T-helper 2 cell treated with Interferon-gamma antibody and Interleukin-4, amounts not matched to agents 5 μg/mL and 100 μg/mL, for 36 hours (primary cell): Measurements from ENCODE around the gene TLR1.
"Not testable (repeated sequence)": the region's sequence is repeated elsewhere in the genome, so short reads cannot be mapped to it uniquely, and the experiment has no call there.

Source experiments
- DNase-seq: peaks from one replicate; pipeline ENCODE4 v3.0.0; 2021; ENCODE audit warnings: low spot score
- H3K27ac Mint-ChIP-seq: one replicate; pipeline ENCODE4 v1.8.0; 2021; ENCODE audit warnings: mild to moderate bottlenecking, mixed read lengths
- H3K27me3 Mint-ChIP-seq: one replicate; pipeline ENCODE4 v1.8.0; 2021; ENCODE audit warnings: low read depth, mixed read lengths
- H3K36me3 Mint-ChIP-seq: one replicate; pipeline ENCODE4 v1.8.0; 2021; ENCODE audit warnings: low read depth, mixed read lengths
- H3K4me1 Mint-ChIP-seq: one replicate; pipeline ENCODE4 v1.8.0; 2021; ENCODE audit warnings: low read depth, mixed read lengths
- H3K4me3 Mint-ChIP-seq: one replicate; pipeline ENCODE4 v1.8.0; 2022; ENCODE audit warnings: mild to moderate bottlenecking, moderate library complexity, mixed read lengths
- H3K9me3 Mint-ChIP-seq: one replicate; pipeline ENCODE4 v1.8.0; 2021; ENCODE audit warnings: mixed read lengths

Gene TLR1

GRCh38 chr4:38777925-38778324, 26.7 kb downstream of the TLR1 start:
- H3K4me1 Mint-ChIP-seq, DNase-seq, H3K27ac Mint-ChIP-seq, H3K36me3 Mint-ChIP-seq, H3K9me3 Mint-ChIP-seq, H3K4me3 Mint-ChIP-seq: not testable (repeated sequence)
- H3K27me3 Mint-ChIP-seq: peaks cover 26% of the 10 kb centered on the region

- no peaks in the 10 kb centered on the region for H3K4me1 Mint-ChIP-seq
- H3K36me3 Mint-ChIP-seq: no peaks in the 10 kb centered on the region
- H3K4me3 Mint-ChIP-seq: no peak overlapping the region
- no peak overlapping the region for H3K27ac Mint-ChIP-seq
- H3K9me3 Mint-ChIP-seq: no peaks in the 10 kb centered on the region
- peaks cover 29% of the 10 kb centered on the region for H3K27me3 Mint-ChIP-seq
- DNase-seq: no peak
These were observed 29.3 kb downstream of the TLR1 start for GRCh38 chr4:38775326-38775725.

GRCh38 chr4:38774181-38774955, 30.2 kb downstream of the TLR1 start:
- no peaks in the 10 kb centered on the region for H3K9me3 Mint-ChIP-seq
- peaks cover 29% of the 10 kb centered on the region for H3K27me3 Mint-ChIP-seq
- no peaks in the 10 kb centered on the region for H3K36me3 Mint-ChIP-seq
- no peak for DNase-seq
- no peak overlapping the region for H3K4me3 Mint-ChIP-seq
- no peak overlapping the region for H3K27ac Mint-ChIP-seq
- H3K4me1 Mint-ChIP-seq: no peaks in the 10 kb centered on the region

GRCh38 chr4:38770281-38770680, 34.3 kb downstream of the TLR1 start:
- not testable (repeated sequence) for H3K36me3 Mint-ChIP-seq, DNase-seq, H3K4me1 Mint-ChIP-seq, H3K4me3 Mint-ChIP-seq, H3K9me3 Mint-ChIP-seq, H3K27ac Mint-ChIP-seq
- H3K27me3 Mint-ChIP-seq: peaks cover 33% of the 10 kb centered on the region

GRCh38 chr4:38769857-38770256, 34.7 kb downstream of the TLR1 start:
- H3K4me1 Mint-ChIP-seq: no peaks in the 10 kb centered on the region
- no peak overlapping the region for H3K27ac Mint-ChIP-seq
- H3K9me3 Mint-ChIP-seq: no peaks in the 10 kb centered on the region
- H3K4me3 Mint-ChIP-seq: no peak overlapping the region
- peaks cover 29% of the 10 kb centered on the region for H3K27me3 Mint-ChIP-seq
- H3K36me3 Mint-ChIP-seq: no peaks in the 10 kb centered on the region
- no peak for DNase-seq

- no peaks in the 10 kb centered on the region for H3K9me3 Mint-ChIP-seq
- DNase-seq: no peak
- H3K27me3 Mint-ChIP-seq: peaks cover 27% of the 10 kb centered on the region
- no peak overlapping the region for H3K4me3 Mint-ChIP-seq
- no peak overlapping the region for H3K27ac Mint-ChIP-seq
- H3K36me3 Mint-ChIP-seq: no peaks in the 10 kb centered on the region
- no peaks in the 10 kb centered on the region for H3K4me1 Mint-ChIP-seq
These were observed 35.1 kb downstream of the TLR1 start for GRCh38 chr4:38769441-38769840.

GRCh38 chr4:38768968-38769394, 35.6 kb downstream of the TLR1 start:
- no peaks in the 10 kb centered on the region for H3K4me1 Mint-ChIP-seq
- no peaks in the 10 kb centered on the region for H3K9me3 Mint-ChIP-seq
- no peak overlapping the region for H3K4me3 Mint-ChIP-seq
- H3K36me3 Mint-ChIP-seq: no peaks in the 10 kb centered on the region
- DNase-seq: no peak
- no peak overlapping the region for H3K27ac Mint-ChIP-seq
- peaks cover 22% of the 10 kb centered on the region for H3K27me3 Mint-ChIP-seq

GRCh38 chr4:38766940-38767339, 37.7 kb downstream of the TLR1 start:
- H3K9me3 Mint-ChIP-seq, H3K4me3 Mint-ChIP-seq, DNase-seq, H3K4me1 Mint-ChIP-seq, H3K27ac Mint-ChIP-seq, H3K36me3 Mint-ChIP-seq: not testable (repeated sequence)
- H3K27me3 Mint-ChIP-seq: peaks cover 15% of the 10 kb centered on the region

GRCh38 chr4:38765382-38765781, 39.2 kb downstream of the TLR1 start:
- Mint-ChIP-seq H3K27me3 (peaks cover 7% of the 10 kb centered on the region), H3K4me3 (no peak overlapping the region), H3K9me3 (no peaks in the 10 kb centered on the region), H3K36me3 (no peaks in the 10 kb centered on the region), H3K27ac (no peak overlapping the region), H3K4me1 (peaks cover 5% of the 10 kb centered on the region)
- DNase-seq: no peak

- no peak for DNase-seq
- no peak overlapping the region for H3K4me3 Mint-ChIP-seq
- H3K27ac Mint-ChIP-seq: no peak overlapping the region
- H3K9me3 Mint-ChIP-seq: no peaks in the 10 kb centered on the region
- peaks cover 4% of the 10 kb centered on the region for H3K27me3 Mint-ChIP-seq
- no peaks in the 10 kb centered on the region for H3K36me3 Mint-ChIP-seq
- H3K4me1 Mint-ChIP-seq: peaks cover 8% of the 10 kb centered on the region
These were observed 40.3 kb downstream of the TLR1 start for GRCh38 chr4:38764277-38764676.

- Mint-ChIP-seq H3K27ac (no peak overlapping the region), H3K27me3 (no peaks in the 10 kb centered on the region), H3K4me1 (peaks cover 9% of the 10 kb centered on the region), H3K9me3 (no peaks in the 10 kb centered on the region), H3K4me3 (no peak overlapping the region), H3K36me3 (no peaks in the 10 kb centered on the region)
- DNase-seq: no peak
These were observed 42.0 kb downstream of the TLR1 start for GRCh38 chr4:38762560-38762959.

- H3K9me3 Mint-ChIP-seq: no peaks in the 10 kb centered on the region
- H3K27ac Mint-ChIP-seq: no peak overlapping the region
These were observed 44.8 kb downstream of the TLR1 start for GRCh38 chr4:38759790-38760122.

GRCh38 chr4:38759113-38759789, 45.3 kb downstream of the TLR1 start:
- Mint-ChIP-seq H3K4me1 (peaks cover 9% of the 10 kb centered on the region), H3K27ac (no peak overlapping the region), H3K36me3 (no peaks in the 10 kb centered on the region), H3K4me3 (no peak overlapping the region), H3K27me3 (no peaks in the 10 kb centered on the region), H3K9me3 (no peaks in the 10 kb centered on the region)
- peak; percentile 32 for DNase-seq

More at GRCh38 chr4:38759790-38760122, 44.8 kb downstream of the TLR1 start:
- no peak for DNase-seq
- H3K36me3 Mint-ChIP-seq: no peaks in the 10 kb centered on the region
- peaks cover 9% of the 10 kb centered on the region for H3K4me1 Mint-ChIP-seq
- no peaks in the 10 kb centered on the region for H3K27me3 Mint-ChIP-seq
- H3K4me3 Mint-ChIP-seq: no peak overlapping the region

- no peaks in the 10 kb centered on the region for H3K36me3 Mint-ChIP-seq
- H3K27me3 Mint-ChIP-seq: no peaks in the 10 kb centered on the region
- H3K9me3 Mint-ChIP-seq: no peaks in the 10 kb centered on the region
- no peak overlapping the region for H3K27ac Mint-ChIP-seq
- H3K4me1 Mint-ChIP-seq: peaks cover 9% of the 10 kb centered on the region
- H3K4me3 Mint-ChIP-seq: no peak overlapping the region
- DNase-seq: no peak
These were observed 46.5 kb downstream of the TLR1 start for GRCh38 chr4:38757945-38758600.
